HG03045 (cell line): ENCODE results near the gene ERVFRD-1.

Experiments used
- ATAC-seq: cut with Tn5 transposase; IDR thresholded peaks from one replicate; pipeline ENCODE4 v1.9.1; 2021; ENCODE audit warnings: mild to moderate bottlenecking, moderate library complexity; ENCODE audit not compliant: unreplicated experiment

The ERVFRD-1 gene

GRCh38 chr6:11110921-11111768 lies at the start of gene ERVFRD-1:
Gene ERVFRD-1 (minus strand): TSS chr6:11111725. CDS start chr6:11105310, 6,415 bp downstream.
- no peak for ATAC-seq

- no peak for ATAC-seq
Observed at GRCh38 chr6:11160199-11160598, 48.7 kb upstream of the ERVFRD-1 start.

GRCh38 chr6:11155589-11155988 lies 44.1 kb upstream of the ERVFRD-1 start:
- no peak for ATAC-seq

- ATAC-seq, result no peak
Observed at GRCh38 chr6:11153447-11153846, 41.9 kb upstream of the ERVFRD-1 start.

GRCh38 chr6:11152581-11152980 lies 41.1 kb upstream of the ERVFRD-1 start:
- no peak for ATAC-seq

- no peak for ATAC-seq
Observed at GRCh38 chr6:11151488-11151887, 40.0 kb upstream of the ERVFRD-1 start.

- no peak for ATAC-seq
Observed at GRCh38 chr6:11149551-11149950, 38.0 kb upstream of the ERVFRD-1 start.

- ATAC-seq, result no peak
Observed at GRCh38 chr6:11146117-11146826, 34.7 kb upstream of the ERVFRD-1 start.

GRCh38 chr6:11144393-11144851 lies 32.9 kb upstream of the ERVFRD-1 start:
- peak; percentile 75 for ATAC-seq

GRCh38 chr6:11143394-11144371 lies 32.2 kb upstream of the ERVFRD-1 start:
- no peak for ATAC-seq

GRCh38 chr6:11142296-11143027 lies 30.9 kb upstream of the ERVFRD-1 start:
- ATAC-seq, result no peak

- no peak for ATAC-seq
Observed at GRCh38 chr6:11141295-11141694, 29.8 kb upstream of the ERVFRD-1 start.

GRCh38 chr6:11140056-11140455 lies 28.5 kb upstream of the ERVFRD-1 start:
- no peak for ATAC-seq

GRCh38 chr6:11139051-11139960 lies 27.8 kb upstream of the ERVFRD-1 start:
- no peak for ATAC-seq

GRCh38 chr6:11136809-11137208 lies 25.3 kb upstream of the ERVFRD-1 start:
- ATAC-seq, result no peak

- no peak for ATAC-seq
Observed at GRCh38 chr6:11133281-11133680, 21.8 kb upstream of the ERVFRD-1 start.

GRCh38 chr6:11132194-11132888 lies 20.8 kb upstream of the ERVFRD-1 start:
- no peak for ATAC-seq

- ATAC-seq, result no peak
Observed at GRCh38 chr6:11130605-11131004, 19.1 kb upstream of the ERVFRD-1 start.
